ENCODE results near the gene NEXMIF.
"Not testable (repeated sequence)": the region's sequence is repeated elsewhere in the genome, so short reads cannot be mapped to it uniquely, and the experiment has no call there.

The NEXMIF gene

DNA sequence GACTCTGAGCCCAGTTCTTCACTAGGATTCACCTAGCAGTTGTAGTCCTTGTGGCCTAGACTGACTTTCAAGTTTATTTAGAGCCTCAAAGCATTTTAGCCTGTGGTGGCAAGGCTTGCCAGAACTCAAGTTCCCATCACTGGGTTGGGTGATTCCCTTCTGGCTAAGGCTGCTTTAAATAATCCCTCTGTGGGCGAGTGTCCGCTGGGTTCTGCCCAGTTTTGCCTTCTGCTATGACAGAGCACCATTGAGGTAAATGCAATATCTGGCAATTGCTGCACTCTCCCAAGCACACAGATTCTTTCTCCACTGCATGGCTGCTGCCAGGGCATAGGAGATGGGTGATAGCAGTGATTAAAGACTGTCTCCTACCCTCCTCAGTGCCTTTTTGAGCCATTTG, 220.0 kb downstream of the NEXMIF start:
- Histone ChIP-seq H3K4me1 (ENCODE audit: insufficient read depth, insufficient read length) (no peaks in the 10 kb centered on the region), H3K36me3 (ENCODE audit: insufficient read depth, insufficient read length, low read length) (no peaks in the 10 kb centered on the region), H3K27me3 (ENCODE audit: insufficient read depth, insufficient read length) (no peaks in the 10 kb centered on the region), H3K9me3 (ENCODE audit: insufficient read depth, low read length) (no peaks in the 10 kb centered on the region), H3K9ac (ENCODE audit: insufficient read length, low read depth) (no peak overlapping the region), H3K4me3 (ENCODE audit: insufficient read length, low read depth) (no peak overlapping the region)
- DNase-seq (ENCODE audit: low read depth, low spot score): no peak
- no peak for TF ChIP-seq YY1 (IDR thresholded peaks at IDR 0.05; ENCODE audit: insufficient read depth, insufficient read length)
- no peak for TF ChIP-seq ZNF274 (IDR thresholded peaks at IDR 0.05; ENCODE audit: low read depth, low read length)
- TF ChIP-seq SUZ12 (IDR thresholded peaks at IDR 0.05; ENCODE audit: extremely low read depth, insufficient read depth, insufficient read length): no peak

DNA sequence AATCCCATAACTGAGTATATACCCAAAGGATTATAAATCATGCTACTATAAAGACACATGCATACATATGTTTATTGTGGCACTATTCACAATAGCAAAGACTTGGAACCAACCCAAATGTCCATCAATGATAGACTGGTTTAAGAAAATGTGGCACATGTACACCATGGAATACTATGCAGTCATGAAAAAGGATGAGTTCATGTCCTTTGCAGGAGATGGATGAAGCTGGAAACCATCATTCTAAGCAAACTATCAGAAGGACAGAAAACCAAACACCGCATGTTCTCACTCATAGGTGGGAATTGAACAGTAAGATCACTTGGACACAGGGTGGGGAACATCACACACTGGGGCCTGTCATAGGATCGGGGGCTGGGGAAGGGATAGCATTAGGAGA, 223.9 kb downstream of the NEXMIF start:
- not testable (repeated sequence) for H3K36me3 ChIP-seq (ENCODE audit: insufficient read depth, insufficient read length, low read length); H3K27me3 ChIP-seq (ENCODE audit: insufficient read depth, insufficient read length); H3K4me1 ChIP-seq (ENCODE audit: insufficient read depth, insufficient read length); H3K9ac ChIP-seq (ENCODE audit: insufficient read length, low read depth); H3K4me3 ChIP-seq (ENCODE audit: insufficient read length, low read depth); H3K9me3 ChIP-seq (ENCODE audit: insufficient read depth, low read length); DNase-seq (ENCODE audit: low read depth, low spot score)

DNA sequence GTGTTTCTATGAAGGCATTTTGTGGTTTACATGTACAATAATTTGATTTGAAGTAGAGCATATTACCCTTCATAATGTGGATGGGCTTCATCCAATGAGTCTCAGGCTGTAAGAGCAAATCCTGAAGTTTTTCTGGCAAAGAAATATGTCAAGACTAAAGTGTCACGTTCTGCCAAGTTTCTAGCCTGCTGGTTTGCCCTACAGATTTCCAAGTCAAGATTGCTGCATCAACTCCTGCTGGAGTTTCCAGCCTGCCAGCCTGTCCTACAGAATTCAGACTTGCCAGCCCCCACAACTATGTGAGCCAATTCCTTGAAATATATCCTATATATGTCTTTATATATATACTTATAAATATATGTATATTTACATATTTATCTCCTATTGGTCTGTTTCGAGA, 240.8 kb downstream of the NEXMIF start:
- DNase-seq (ENCODE audit: low read depth, low spot score): no peak
- Histone ChIP-seq H3K36me3 (ENCODE audit: insufficient read depth, insufficient read length, low read length) (no peaks in the 10 kb centered on the region), H3K4me1 (ENCODE audit: insufficient read depth, insufficient read length) (no peaks in the 10 kb centered on the region), H3K9me3 (ENCODE audit: insufficient read depth, low read length) (no peaks in the 10 kb centered on the region), H3K4me3 (ENCODE audit: insufficient read length, low read depth) (no peak overlapping the region), H3K27me3 (ENCODE audit: insufficient read depth, insufficient read length) (no peaks in the 10 kb centered on the region), H3K9ac (ENCODE audit: insufficient read length, low read depth) (no peak overlapping the region)
- TF ChIP-seq YY1 (IDR thresholded peaks at IDR 0.05; ENCODE audit: insufficient read depth, insufficient read length) (no peak), SUZ12 (IDR thresholded peaks at IDR 0.05; ENCODE audit: extremely low read depth, insufficient read depth, insufficient read length) (no peak), ZNF274 (IDR thresholded peaks at IDR 0.05; ENCODE audit: low read depth, low read length) (no peak)

All from NT2/D1 (cell line).